Nephron (organoid): Measurements from ENCODE around the gene RADX.
A peak's percentile ranks its signal among the peaks of the same experiment; 100 is the strongest.
"Not testable (repeated sequence)": the region's sequence is repeated elsewhere in the genome, so short reads cannot be mapped to it uniquely, and the experiment has no call there.

Experiments used
- H3K27ac Mint-ChIP-seq, 3 experiments: 2 replicates each; pipeline ENCODE4 v1.8.0; 2020; ENCODE audit warnings: mixed read lengths in 3 of 3, mild to moderate bottlenecking in 2 of 3, moderate library complexity in 1 of 3
- H3K27me3 Mint-ChIP-seq: 2 replicates; pipeline ENCODE4 v1.8.0; 2021; ENCODE audit warnings: low read depth, mild to moderate bottlenecking, moderate library complexity, mixed read lengths
- H3K36me3 Mint-ChIP-seq: 2 replicates; pipeline ENCODE4 v1.8.0; 2020; ENCODE audit warnings: low read depth, mixed read lengths
- H3K4me1 Mint-ChIP-seq: 2 replicates; pipeline ENCODE4 v1.8.0; 2020; ENCODE audit warnings: mixed read lengths
- H3K4me3 Mint-ChIP-seq, 3 experiments: 2 replicates each; pipeline ENCODE4 v1.8.0; 2020; ENCODE audit warnings: mild to moderate bottlenecking in 3 of 3, mixed read lengths in 3 of 3, moderate library complexity in 2 of 3
- H3K9me3 Mint-ChIP-seq: 2 replicates; pipeline ENCODE4 v1.8.0; 2020; ENCODE audit warnings: mixed read lengths
- CTCF ChIP-seq, 3 experiments: fragments of 200-600 bp; sonication (generic); IDR thresholded peaks; one replicate each; pipeline ENCODE4 v1.5.0; 2021; ENCODE audit warnings: antibody characterized with exemption in 3 of 3; ENCODE audit not compliant: unreplicated experiment in 3 of 3

RADX gene

GRCh38 chrX:106615041-106615440 is 3.3 kb downstream of the RADX start:
- H3K27ac Mint-ChIP-seq = no peak overlapping the region
- no peaks in the 10 kb centered on the region for H3K36me3 Mint-ChIP-seq
- no peak overlapping the region for H3K4me3 Mint-ChIP-seq
- no peak for TF ChIP-seq CTCF (IDR thresholded peaks at IDR 0.05; ENCODE audit: unreplicated experiment in 3 of 3)
- no peaks in the 10 kb centered on the region for H3K9me3 Mint-ChIP-seq
- peaks cover 28% of the 10 kb centered on the region for H3K27me3 Mint-ChIP-seq
- peaks cover 5% of the 10 kb centered on the region for H3K4me1 Mint-ChIP-seq

GRCh38 chrX:106619797-106620196 is 8.0 kb downstream of the RADX start:
- H3K36me3 Mint-ChIP-seq = no peaks in the 10 kb centered on the region
- no peaks in the 10 kb centered on the region for H3K9me3 Mint-ChIP-seq
- H3K27ac Mint-ChIP-seq = no peak overlapping the region
- no peaks in the 10 kb centered on the region for H3K4me1 Mint-ChIP-seq
- peak; percentile 18 to 40 (median 30) for TF ChIP-seq CTCF (IDR thresholded peaks at IDR 0.05; ENCODE audit: unreplicated experiment in 3 of 3)
- H3K27me3 Mint-ChIP-seq = peaks cover 9% of the 10 kb centered on the region
- H3K4me3 Mint-ChIP-seq = no peak overlapping the region

GRCh38 chrX:106621836-106622235 is 10.1 kb downstream of the RADX start:
- Mint-ChIP-seq H3K4me3 (no peak overlapping the region), H3K4me1 (no peaks in the 10 kb centered on the region), H3K27me3 (no peaks in the 10 kb centered on the region), H3K9me3 (no peaks in the 10 kb centered on the region), H3K36me3 (no peaks in the 10 kb centered on the region), H3K27ac (no peak overlapping the region)
- TF ChIP-seq CTCF (IDR thresholded peaks at IDR 0.05; ENCODE audit: unreplicated experiment in 3 of 3) = no peak

- H3K4me1 Mint-ChIP-seq = no peaks in the 10 kb centered on the region
- H3K27me3 Mint-ChIP-seq = no peaks in the 10 kb centered on the region
- H3K36me3 Mint-ChIP-seq = no peaks in the 10 kb centered on the region
- H3K27ac Mint-ChIP-seq = no peak overlapping the region
- H3K4me3 Mint-ChIP-seq = no peak overlapping the region
- no peaks in the 10 kb centered on the region for H3K9me3 Mint-ChIP-seq
- no peak for TF ChIP-seq CTCF (IDR thresholded peaks at IDR 0.05; ENCODE audit: unreplicated experiment in 3 of 3)
Observed at GRCh38 chrX:106626789-106627188, 15.0 kb downstream of the RADX start.

- Mint-ChIP-seq H3K4me3 (no peak overlapping the region), H3K36me3 (no peaks in the 10 kb centered on the region), H3K9me3 (no peaks in the 10 kb centered on the region), H3K27ac (no peak overlapping the region), H3K27me3 (no peaks in the 10 kb centered on the region), H3K4me1 (no peaks in the 10 kb centered on the region)
- no peak for TF ChIP-seq CTCF (IDR thresholded peaks at IDR 0.05; ENCODE audit: unreplicated experiment in 3 of 3)
Observed at GRCh38 chrX:106631615-106632014, 19.8 kb downstream of the RADX start.

GRCh38 chrX:106649523-106650428 is 38.0 kb downstream of the RADX start:
- no peaks in the 10 kb centered on the region for H3K4me1 Mint-ChIP-seq
- H3K27me3 Mint-ChIP-seq = no peaks in the 10 kb centered on the region
- TF ChIP-seq CTCF (IDR thresholded peaks at IDR 0.05; ENCODE audit: unreplicated experiment in 3 of 3) = no peak
- H3K4me3 Mint-ChIP-seq = no peak overlapping the region
- H3K9me3 Mint-ChIP-seq = no peaks in the 10 kb centered on the region
- H3K36me3 Mint-ChIP-seq = no peaks in the 10 kb centered on the region
- H3K27ac Mint-ChIP-seq = no peak overlapping the region

GRCh38 chrX:106653625-106654024 is 41.8 kb downstream of the RADX start:
- H3K4me1 Mint-ChIP-seq, H3K36me3 Mint-ChIP-seq, H3K27ac Mint-ChIP-seq, H3K9me3 Mint-ChIP-seq, H3K27me3 Mint-ChIP-seq, H3K4me3 Mint-ChIP-seq: not testable (repeated sequence)
